DMS53 treated with DMSO at 0.1 percent for 48 hours (cell line): Measurements from ENCODE around the gene IFIH1.

ENCODE experiments used
- DNase-seq: peaks from one replicate; lab custom pipeline; 2025; ENCODE audit not compliant: unreplicated experiment; lab: John Stamatoyannopoulos, UW

Gene IFIH1

GRCh38 chr2:162258686-162259085 is 59.8 kb downstream of the IFIH1 start:
- DNase-seq = no peak

GRCh38 chr2:162258169-162258568 is 60.3 kb downstream of the IFIH1 start:
- no peak for DNase-seq

GRCh38 chr2:162257425-162257824 is 61.1 kb downstream of the IFIH1 start:
- no peak for DNase-seq

GRCh38 chr2:162256591-162256991 is 61.9 kb downstream of the IFIH1 start:
- no peak for DNase-seq

- DNase-seq = no peak
These were observed 64.1 kb downstream of the IFIH1 start for GRCh38 chr2:162254236-162254871.

DNA sequence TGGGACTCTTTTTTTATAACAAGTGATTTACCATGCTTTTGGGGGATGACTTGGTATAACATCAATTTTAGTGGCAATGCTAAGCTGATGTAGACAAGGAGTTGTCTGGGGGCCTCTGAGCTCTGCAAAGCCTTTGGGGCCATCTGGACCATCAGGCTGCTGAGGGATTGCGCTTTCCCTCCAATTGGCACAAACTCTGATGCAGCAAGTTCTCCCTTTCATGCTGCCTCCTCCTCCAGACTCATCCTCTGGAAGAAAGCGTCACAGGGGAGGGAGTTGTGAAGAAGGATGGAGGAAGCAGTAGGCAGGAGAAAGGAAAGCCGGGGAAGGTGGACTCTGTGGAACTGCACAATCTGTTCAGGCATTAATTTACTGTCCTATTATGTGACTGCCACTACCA is 65.0 kb downstream of the IFIH1 start:
- no peak for DNase-seq

DNA sequence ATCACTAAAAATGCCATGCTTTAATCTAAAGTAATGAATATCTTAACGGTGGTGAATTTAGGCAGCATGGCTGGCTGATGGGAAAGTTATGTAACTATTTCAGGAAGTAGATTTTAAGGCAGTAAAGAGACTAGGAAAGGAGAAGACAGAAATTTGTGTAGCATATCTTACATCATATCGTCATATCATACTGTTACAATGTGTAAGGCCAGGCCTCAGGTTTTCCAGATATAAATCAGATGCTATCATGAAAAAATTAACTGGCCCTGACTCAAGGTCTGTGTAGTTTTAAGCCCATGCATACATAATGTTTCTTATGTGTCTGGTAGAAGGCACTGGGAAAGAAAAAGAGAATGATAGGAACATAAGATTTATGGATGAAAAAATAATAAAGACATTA is 66.3 kb downstream of the IFIH1 start:
- DNase-seq = no peak

DNA sequence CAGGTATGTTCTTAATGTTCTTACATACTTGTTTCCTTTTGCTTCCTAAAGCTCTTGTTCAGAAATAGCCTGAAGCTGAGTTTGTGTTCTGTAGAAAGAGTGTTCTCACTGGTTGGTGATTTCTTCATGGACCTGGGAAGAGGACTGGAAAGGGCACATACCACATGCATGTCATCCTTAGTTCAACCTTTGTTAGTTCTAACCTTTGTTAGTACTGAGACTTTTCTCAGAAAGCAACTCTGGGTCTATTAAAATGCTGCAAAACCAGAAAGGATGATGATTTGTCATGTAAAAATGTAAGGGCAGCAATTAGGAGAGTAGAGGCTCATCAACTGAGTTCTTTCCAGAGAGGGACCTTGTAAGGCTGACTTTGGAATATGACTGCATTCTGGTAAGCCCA is 72.7 kb downstream of the IFIH1 start:
- DNase-seq = no peak

- no peak for DNase-seq
These were observed 73.4 kb downstream of the IFIH1 start for GRCh38 chr2:162245061-162245460.

GRCh38 chr2:162244541-162245031 is 73.9 kb downstream of the IFIH1 start:
- no peak for DNase-seq

DNA sequence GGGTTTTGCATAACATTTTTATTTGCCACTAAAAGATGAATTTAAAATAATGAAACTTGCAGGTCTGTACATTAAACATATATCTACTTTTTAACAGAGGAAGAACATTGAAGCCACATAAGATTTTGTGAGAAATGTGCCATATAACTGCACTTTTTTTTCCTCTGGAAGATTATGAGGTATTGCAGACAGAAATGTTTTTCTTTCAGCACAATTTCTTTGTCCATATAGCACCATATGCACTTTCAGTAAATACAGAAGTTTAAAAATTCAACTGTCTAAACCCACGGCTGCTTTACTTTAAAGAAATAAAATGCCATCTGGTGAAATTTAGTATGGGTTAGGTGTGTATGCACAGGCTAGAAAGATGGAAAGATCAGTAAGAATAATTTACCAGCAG is 74.8 kb downstream of the IFIH1 start:
- DNase-seq = no peak

DNA sequence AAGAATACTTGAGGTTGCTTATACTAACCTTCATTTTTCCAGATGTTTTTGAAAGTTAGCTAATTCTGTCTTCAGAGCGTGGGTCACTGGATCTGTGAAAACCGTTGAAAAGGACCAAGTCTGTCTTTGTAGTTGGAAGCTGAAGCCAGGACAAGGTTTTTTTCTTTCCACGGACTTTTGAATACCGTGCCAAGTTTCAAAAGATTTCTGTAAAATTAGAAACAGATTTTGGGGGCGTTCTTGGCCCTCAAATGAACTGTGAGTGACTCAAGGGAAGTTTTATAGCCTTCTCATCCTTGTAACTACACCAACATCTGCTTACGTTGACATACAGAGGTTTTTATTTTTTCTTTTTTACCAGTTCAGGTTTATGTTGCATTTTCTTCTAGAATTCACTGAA is 75.2 kb downstream of the IFIH1 start, which contains the start of gene FAP:
Gene FAP, minus strand, starts transcription at position 152 of the 400 bp plus-strand sequence. Its CDS starts 118 bp downstream, at position 34.
- no peak for DNase-seq

DNA sequence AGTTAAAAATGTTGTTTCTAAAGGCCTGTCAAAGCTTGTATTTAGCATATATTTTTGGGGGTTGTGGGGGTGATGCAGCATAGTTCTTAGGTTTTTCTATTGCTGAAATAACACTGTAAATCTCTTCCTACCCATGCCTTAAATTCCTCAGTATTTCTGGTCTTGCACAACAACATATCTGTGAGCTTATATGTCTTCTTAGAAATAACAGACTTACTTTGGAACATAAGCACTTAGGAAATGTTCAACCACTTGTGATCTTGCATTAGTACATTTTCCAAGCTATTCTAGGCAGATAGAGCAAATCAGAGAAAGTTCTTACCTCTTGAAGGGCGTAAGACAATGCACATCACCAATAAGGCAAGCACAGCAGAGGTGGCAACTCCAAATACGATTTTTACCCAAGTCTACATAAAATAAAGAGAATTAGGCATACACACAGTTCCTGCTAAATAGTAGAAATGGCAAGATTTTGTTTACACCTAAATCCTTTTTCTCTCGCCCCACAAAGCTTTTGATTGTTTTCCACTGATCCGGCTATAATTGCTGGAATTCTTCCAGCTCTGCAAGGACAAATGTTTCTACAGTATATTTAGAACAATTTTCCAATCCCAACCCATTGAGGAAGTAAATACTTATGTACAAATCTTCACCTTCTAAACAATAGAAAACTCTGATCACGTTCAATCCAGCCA is 75.8 kb downstream of the IFIH1 start:
- no peak for DNase-seq

GRCh38 chr2:162241571-162241970 is 76.9 kb downstream of the IFIH1 start:
- no peak for DNase-seq

- no peak for DNase-seq
These were observed 83.6 kb downstream of the IFIH1 start for GRCh38 chr2:162234620-162235462.

DNA sequence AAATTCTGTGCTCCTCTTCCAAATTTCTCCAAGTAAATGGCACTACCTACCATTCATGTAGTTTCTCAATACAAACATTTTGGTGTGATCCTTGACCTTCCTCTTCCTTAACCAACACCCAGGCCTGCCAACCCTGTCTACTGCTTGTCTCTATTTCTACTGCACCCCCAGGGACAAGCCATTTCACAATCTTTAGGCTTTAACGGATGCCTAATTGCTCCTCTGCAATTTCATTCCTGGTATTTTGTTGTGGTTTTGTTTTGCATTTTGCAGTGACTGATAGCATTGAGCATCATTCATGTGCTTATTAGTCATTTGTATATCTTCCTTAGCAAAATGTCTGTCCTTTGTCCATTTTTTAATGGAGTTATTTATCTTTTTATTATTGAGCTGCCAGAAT is 85.3 kb downstream of the IFIH1 start:
- DNase-seq = no peak

DNA sequence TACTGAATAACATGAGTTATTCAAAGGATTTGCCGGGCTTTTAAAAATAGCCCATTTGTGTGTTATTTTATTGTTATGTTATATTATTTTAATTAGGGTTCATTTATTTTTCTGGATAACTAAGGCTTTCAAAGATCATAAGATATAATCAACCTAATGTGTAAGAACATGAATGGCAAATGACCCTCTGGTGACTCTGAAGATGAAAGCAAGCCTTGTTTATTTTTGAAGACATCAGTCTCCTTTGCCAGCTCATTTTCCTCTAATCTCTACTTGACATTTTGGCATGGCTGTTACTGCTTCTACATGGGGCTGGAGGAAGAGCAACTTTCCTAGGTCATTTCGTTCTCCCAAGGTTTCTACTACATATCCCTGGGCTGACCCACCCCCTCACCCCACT is 85.8 kb downstream of the IFIH1 start:
- DNase-seq = no peak

- no peak for DNase-seq
These were observed 86.5 kb downstream of the IFIH1 start for GRCh38 chr2:162232027-162232426.

DNA sequence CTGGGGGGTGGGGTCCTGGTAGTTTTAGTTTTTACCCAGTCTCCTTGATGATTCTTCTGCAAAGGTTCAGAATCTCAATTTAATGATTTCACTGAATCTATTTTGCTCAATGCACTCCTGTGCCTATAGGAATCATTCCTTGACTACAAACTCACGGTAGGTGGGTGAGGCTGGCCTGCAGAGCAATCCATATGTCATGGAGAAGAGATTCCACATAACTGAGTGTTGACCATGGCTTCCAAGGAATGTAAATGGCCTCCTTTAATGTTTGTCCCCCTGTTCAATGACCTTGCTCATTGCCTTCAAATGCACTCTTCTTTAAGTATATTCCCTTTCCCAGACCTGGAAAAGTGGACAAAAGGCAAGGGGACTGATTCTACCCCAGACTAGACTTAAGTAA is 87.7 kb downstream of the IFIH1 start:
- DNase-seq = no peak

DNA sequence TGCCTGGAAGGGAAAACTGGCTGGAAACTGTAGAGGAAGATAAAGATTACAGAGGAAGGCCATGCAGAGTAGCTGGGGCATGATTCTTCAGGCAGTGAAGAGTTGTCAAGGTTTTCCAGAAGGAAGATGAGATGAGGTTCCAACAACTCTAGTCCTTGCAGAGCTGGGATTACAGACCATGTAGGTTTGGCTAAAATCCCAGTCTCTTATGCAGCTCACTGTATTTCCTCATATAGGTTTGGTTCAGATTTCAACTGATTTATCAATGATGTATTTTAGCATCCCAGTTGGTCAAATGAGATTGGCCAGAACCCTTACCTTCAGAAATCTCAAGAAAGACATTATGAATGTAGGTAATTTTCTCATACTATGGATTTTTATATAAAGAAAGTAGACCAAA is 91.6 kb downstream of the IFIH1 start:
- DNase-seq = no peak

GRCh38 chr2:162221064-162221463 is 97.4 kb downstream of the IFIH1 start:
- peak; percentile 29 for DNase-seq

GRCh38 chr2:162220368-162220767 is 98.1 kb downstream of the IFIH1 start:
- no peak for DNase-seq
